ENCODE data around the gene PRLR.

DNA sequence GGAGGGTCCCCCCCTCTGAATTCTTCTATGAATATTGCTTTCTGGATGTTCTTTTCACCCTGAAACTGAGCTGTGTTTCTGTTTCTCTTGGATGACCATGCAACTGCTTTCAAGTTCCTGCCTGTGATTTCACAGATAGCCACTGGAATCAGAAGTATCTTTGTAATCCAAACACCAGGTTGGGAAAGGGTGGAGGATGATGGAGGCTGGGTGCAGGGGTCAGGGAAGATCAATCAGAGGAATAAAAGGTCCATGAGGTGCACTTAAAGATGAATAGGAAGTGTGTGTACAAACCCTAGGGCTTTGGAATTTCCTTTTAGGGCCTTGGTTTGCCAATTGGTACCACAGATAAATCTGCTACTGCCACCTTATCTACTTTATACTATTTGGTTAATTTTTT, 114.4 kb downstream of the PRLR start:
- TF ChIP-seq CTCF (IDR thresholded peaks at IDR 0.05; ENCODE audit: low read depth, low read length, poor library complexity, severe bottlenecking) (no peak), EZH2phosphoT487 (IDR thresholded peaks at IDR 0.05; ENCODE audit: borderline replicate concordance, low read length) (no peak)

All from DOHH2 (cell line).